H9 (cell line): Measurements from ENCODE around the gene MAJIN. TPM values are rescaled to one million over a fixed set of nuclear protein-coding genes. Genes with fewer than 3 reads are reported as not detected.

ENCODE experiments used
- DNase-seq: peaks from one replicate; pipeline ENCODE4 v3.0.0-alpha.2; 2017
- H2AFZ ChIP-seq: one replicate; pipeline ENCODE4 v1.6.1; 2013; ENCODE audit warnings: mild to moderate bottlenecking, low read length, control low read depth, moderate library complexity
- H2AK5ac ChIP-seq: 2 replicates; pipeline ENCODE4 v1.6.1; 2013; ENCODE audit warnings: low read length, control low read depth, mixed read lengths; ENCODE audit not compliant: insufficient read length
- H2BK120ac ChIP-seq: one replicate; pipeline ENCODE4 v1.6.1; 2013; ENCODE audit warnings: low read depth, mild to moderate bottlenecking, low read length, control low read depth, inconsistent platforms; ENCODE audit not compliant: poor library complexity, severe bottlenecking
- H2BK12ac ChIP-seq: 2 replicates; pipeline ENCODE4 v1.6.1; 2013; ENCODE audit warnings: low read length, control low read depth, mixed read lengths, low read depth; ENCODE audit not compliant: insufficient read length
- H2BK15ac ChIP-seq: 2 replicates; pipeline ENCODE4 v1.6.1; 2013; ENCODE audit warnings: low read depth, low read length, control low read depth
- H2BK20ac ChIP-seq: one replicate; pipeline ENCODE4 v1.6.1; 2013; ENCODE audit warnings: low read depth, mild to moderate bottlenecking, low read length, control low read depth, inconsistent platforms; ENCODE audit not compliant: poor library complexity, severe bottlenecking
- H2BK5ac ChIP-seq: 2 replicates; pipeline ENCODE4 v1.6.1; 2013; ENCODE audit warnings: low read length, control low read depth, mixed read lengths; ENCODE audit not compliant: insufficient read length
- H3K14ac ChIP-seq: 2 replicates; pipeline ENCODE4 v1.6.1; 2013; ENCODE audit warnings: low read length, control low read depth; ENCODE audit not compliant: insufficient read depth
- H3K18ac ChIP-seq: 2 replicates; pipeline ENCODE4 v1.6.1; 2013; ENCODE audit warnings: low read depth, mild to moderate bottlenecking, mixed read lengths, low read length, control low read depth; ENCODE audit not compliant: insufficient read length
- H3K23ac ChIP-seq: 2 replicates; pipeline ENCODE4 v1.6.1; 2013; ENCODE audit warnings: low read length, control low read depth, mixed read lengths, low read depth; ENCODE audit not compliant: insufficient read length
- H3K23me2 ChIP-seq: 2 replicates; pipeline ENCODE4 v1.6.1; 2013; ENCODE audit warnings: low read depth, mild to moderate bottlenecking, mixed read lengths, low read length, control low read depth; ENCODE audit not compliant: insufficient read length, poor library complexity, severe bottlenecking
- H3K27ac ChIP-seq: 2 replicates; pipeline ENCODE4 v1.5.1; 2013; ENCODE audit warnings: low read length, control low read depth, mixed read lengths, low read depth; ENCODE audit not compliant: insufficient read length
- H3K27me3 ChIP-seq: 2 replicates; pipeline ENCODE4 v1.6.1; 2013; ENCODE audit warnings: low read length, control low read depth, inconsistent platforms; ENCODE audit not compliant: insufficient read depth
- H3K4ac ChIP-seq: 2 replicates; pipeline ENCODE4 v1.6.1; 2013; ENCODE audit warnings: low read depth, mild to moderate bottlenecking, control low read depth, inconsistent platforms, low read length, moderate library complexity
- H3K4me1 ChIP-seq: 2 replicates; pipeline ENCODE4 v1.6.1; 2013; ENCODE audit warnings: low read length, control low read depth, inconsistent platforms; ENCODE audit not compliant: insufficient read depth
- H3K4me2 ChIP-seq: 2 replicates; pipeline ENCODE4 v1.6.1; 2013; ENCODE audit warnings: low read length, control low read depth, mixed read lengths; ENCODE audit not compliant: insufficient read length, insufficient read depth
- H3K56ac ChIP-seq: 2 replicates; pipeline ENCODE4 v1.6.1; 2013; ENCODE audit warnings: low read depth, mild to moderate bottlenecking, mixed read lengths, low read length, control low read depth; ENCODE audit not compliant: insufficient read length
- H3K79me1 ChIP-seq: 2 replicates; pipeline ENCODE4 v1.6.1; 2013; ENCODE audit warnings: low read depth, mild to moderate bottlenecking, moderate library complexity, low read length, control low read depth, inconsistent platforms; ENCODE audit not compliant: insufficient read depth, poor library complexity, severe bottlenecking
- H3K79me2 ChIP-seq: 2 replicates; pipeline ENCODE4 v1.6.1; 2013; ENCODE audit warnings: low read length, control low read depth, inconsistent platforms; ENCODE audit not compliant: insufficient read depth
- H3K9ac ChIP-seq: 2 replicates; pipeline ENCODE4 v1.6.1; 2013; ENCODE audit warnings: low read length, control low read depth, mixed read lengths; ENCODE audit not compliant: insufficient read length; ENCODE audit errors: extremely low read depth
- H3K9me3 ChIP-seq: one replicate; pipeline ENCODE4 v1.6.1; 2013; ENCODE audit warnings: low read depth, low read length, inconsistent platforms; ENCODE audit not compliant: control insufficient read depth
- H3T11ph ChIP-seq: one replicate; pipeline ENCODE4 v1.6.1; 2013; ENCODE audit warnings: mild to moderate bottlenecking, low read length, control low read depth, inconsistent platforms
- H4K20me1 ChIP-seq: one replicate; pipeline ENCODE4 v1.6.1; 2013; ENCODE audit not compliant: control insufficient read depth, insufficient read length, insufficient read depth
- H4K5ac ChIP-seq: 2 replicates; pipeline ENCODE4 v1.6.1; 2013; ENCODE audit warnings: low read depth, mild to moderate bottlenecking, mixed read lengths, low read length, control low read depth; ENCODE audit not compliant: insufficient read length
- H4K8ac ChIP-seq: replicated peaks from 2 replicates; pipeline ENCODE4 v1.6.1; 2013; ENCODE audit warnings: low read length, control low read depth, mixed read lengths, low read depth; ENCODE audit not compliant: insufficient read length
- H4K91ac ChIP-seq: 2 replicates; pipeline ENCODE4 v1.6.1; 2013; ENCODE audit warnings: low read depth, mild to moderate bottlenecking, moderate library complexity, mixed read lengths, low read length, control low read depth; ENCODE audit not compliant: insufficient read length
- H3K27ac Mint-ChIP-seq, 3 experiments: 2 replicates in 2 of 3; 3 replicates in 1 of 3; pipeline ENCODE4 v1.8.0; 2020 to 2021; ENCODE audit warnings: mixed read lengths in 3 of 3, mild to moderate bottlenecking in 1 of 3, moderate library complexity in 1 of 3
- H3K27me3 Mint-ChIP-seq: 2 replicates; pipeline ENCODE4 v1.8.0; 2021; ENCODE audit warnings: low read depth, mild to moderate bottlenecking, moderate library complexity, mixed read lengths
- H3K36me3 Mint-ChIP-seq, 3 experiments: 2 replicates in 2 of 3; 3 replicates in 1 of 3; pipeline ENCODE4 v1.8.0; 2020 to 2021; ENCODE audit warnings: low read depth in 3 of 3, mixed read lengths in 3 of 3; ENCODE audit not compliant: insufficient read depth in 1 of 3
- H3K4me1 Mint-ChIP-seq, 2 experiments: 2 replicates each; pipeline ENCODE4 v1.8.0; 2020; ENCODE audit warnings: mixed read lengths in 2 of 2
- H3K4me3 Mint-ChIP-seq, 2 experiments: 2 replicates in 1 of 2; 3 replicates in 1 of 2; pipeline ENCODE4 v1.8.0; 2020 to 2021; ENCODE audit warnings: mild to moderate bottlenecking in 2 of 2, mixed read lengths in 2 of 2, moderate library complexity in 1 of 2
- H3K9me3 Mint-ChIP-seq, 2 experiments: 2 replicates in 1 of 2; 3 replicates in 1 of 2; pipeline ENCODE4 v1.8.0; 2020; ENCODE audit warnings: mild to moderate bottlenecking in 2 of 2, mixed read lengths in 2 of 2, moderate library complexity in 1 of 2
- WGBS: extraction: QIAGEN DNeasy Blood & Tissue Kit; methylation state at CpG from one replicate; pipeline ENCODE4 v1.1.7; 2013; ENCODE audit warnings: missing lambda C conversion rate, low lambda C conversion rate, mixed read lengths; ENCODE audit not compliant: insufficient read length; ENCODE audit errors: extremely low coverage; 5-methylcytosine and 5-hydroxymethylcytosine counted together
- total RNA-seq: library from RNA; stranded (reverse); gene quantifications from 2 replicates; pipeline ENCODE4 v1.2.1, GENCODE V29; 2021
- TF ChIP-seq, protein P1 (sequence below): fragments of 200-600 bp; sonication (generic); conservative IDR thresholded peaks from 3 replicates; pipeline ENCODE4 v1.8.0; 2021; ENCODE audit warnings: antibody characterized with exemption, mild to moderate bottlenecking

The MAJIN gene
- total RNA-seq, 1 experiment from 2014 or later: not detected

DNA sequence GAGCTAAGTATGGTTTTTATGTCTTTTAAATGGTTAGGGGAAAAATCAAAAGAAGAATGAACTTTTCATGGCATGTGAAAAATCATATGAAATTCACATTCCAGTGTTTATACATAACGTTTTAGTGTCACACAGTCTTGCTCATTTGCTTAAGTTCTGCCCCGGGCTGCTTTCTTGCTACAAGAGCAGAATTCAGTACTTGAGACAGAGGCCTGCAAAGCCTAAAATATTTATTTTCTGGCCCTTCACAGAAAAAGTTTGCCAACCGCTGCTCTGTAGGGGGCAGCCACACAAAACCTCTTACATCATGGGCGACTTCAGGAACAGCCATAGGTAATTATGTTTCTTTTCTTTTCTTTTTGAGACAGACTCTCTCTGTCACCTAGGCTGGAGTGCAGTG, 53.9 kb downstream of the MAJIN start:
- no peak overlapping the region for H3K23ac ChIP-seq
- no peaks in the 10 kb centered on the region for H3K79me2 ChIP-seq
- H3K27ac ChIP-seq: no peak overlapping the region
- H3K27me3 ChIP-seq: no peaks in the 10 kb centered on the region
- Mint-ChIP-seq H3K27me3 (no peaks in the 10 kb centered on the region), H3K9me3 (no peaks in the 10 kb centered on the region), H3K4me1 (peaks cover 18 to 22% of the 10 kb centered on the region in 2 experiments), H3K36me3 (peaks cover 4 to 8% (median 6%) of the 10 kb centered on the region in 3 experiments; a peak in 6 of 7 replicates), H3K27ac (peak overlapping the region; percentile 81 to 97 (median 86)), H3K4me3 (peak overlapping the region; percentile 84 to 90)
- no peaks in the 10 kb centered on the region for H3K79me1 ChIP-seq
- H2AFZ ChIP-seq: no peak overlapping the region
- no peak overlapping the region for H3K18ac ChIP-seq
- no peak overlapping the region for H2AK5ac ChIP-seq
- H3K9me3 ChIP-seq: no peaks in the 10 kb centered on the region
- H3K14ac ChIP-seq: no peak overlapping the region
- peak overlapping the region; percentile 61 for H3K9ac ChIP-seq
- DNase-seq: no peak
- H4K91ac ChIP-seq: no peak overlapping the region
- H4K5ac ChIP-seq: no peak overlapping the region
- peaks cover 10% of the 10 kb centered on the region for H3K23me2 ChIP-seq
- H2BK15ac ChIP-seq: no peak overlapping the region
- peak overlapping the region; percentile 66 for H3K4me2 ChIP-seq
- no peaks in the 10 kb centered on the region for H4K20me1 ChIP-seq
- no CpG with 5 or more reads among the region's 4 CpGs for WGBS
- H3K56ac ChIP-seq: no peak overlapping the region
- H2BK12ac ChIP-seq: no peak overlapping the region
- H2BK120ac ChIP-seq: no peak overlapping the region
- H4K8ac ChIP-seq: no peak overlapping the region
- H3T11ph ChIP-seq: no peak overlapping the region
- TF ChIP-seq, protein P1, sequence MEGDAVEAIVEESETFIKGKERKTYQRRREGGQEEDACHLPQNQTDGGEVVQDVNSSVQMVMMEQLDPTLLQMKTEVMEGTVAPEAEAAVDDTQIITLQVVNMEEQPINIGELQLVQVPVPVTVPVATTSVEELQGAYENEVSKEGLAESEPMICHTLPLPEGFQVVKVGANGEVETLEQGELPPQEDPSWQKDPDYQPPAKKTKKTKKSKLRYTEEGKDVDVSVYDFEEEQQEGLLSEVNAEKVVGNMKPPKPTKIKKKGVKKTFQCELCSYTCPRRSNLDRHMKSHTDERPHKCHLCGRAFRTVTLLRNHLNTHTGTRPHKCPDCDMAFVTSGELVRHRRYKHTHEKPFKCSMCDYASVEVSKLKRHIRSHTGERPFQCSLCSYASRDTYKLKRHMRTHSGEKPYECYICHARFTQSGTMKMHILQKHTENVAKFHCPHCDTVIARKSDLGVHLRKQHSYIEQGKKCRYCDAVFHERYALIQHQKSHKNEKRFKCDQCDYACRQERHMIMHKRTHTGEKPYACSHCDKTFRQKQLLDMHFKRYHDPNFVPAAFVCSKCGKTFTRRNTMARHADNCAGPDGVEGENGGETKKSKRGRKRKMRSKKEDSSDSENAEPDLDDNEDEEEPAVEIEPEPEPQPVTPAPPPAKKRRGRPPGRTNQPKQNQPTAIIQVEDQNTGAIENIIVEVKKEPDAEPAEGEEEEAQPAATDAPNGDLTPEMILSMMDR: no peak
- no peaks in the 10 kb centered on the region for H3K4me1 ChIP-seq
- H2BK20ac ChIP-seq: no peak overlapping the region
- no peak overlapping the region for H3K4ac ChIP-seq
- no peak overlapping the region for H2BK5ac ChIP-seq
